Stimulated activated naive CD4-positive, alpha-beta T cell (primary cell): ENCODE measurements around the gene ANKRD63.

Experiments used
- DNase-seq, 6 experiments: peaks; one replicate each; lab custom pipeline; 2025; lab: John Stamatoyannopoulos, UW

ANKRD63 gene, protein sequence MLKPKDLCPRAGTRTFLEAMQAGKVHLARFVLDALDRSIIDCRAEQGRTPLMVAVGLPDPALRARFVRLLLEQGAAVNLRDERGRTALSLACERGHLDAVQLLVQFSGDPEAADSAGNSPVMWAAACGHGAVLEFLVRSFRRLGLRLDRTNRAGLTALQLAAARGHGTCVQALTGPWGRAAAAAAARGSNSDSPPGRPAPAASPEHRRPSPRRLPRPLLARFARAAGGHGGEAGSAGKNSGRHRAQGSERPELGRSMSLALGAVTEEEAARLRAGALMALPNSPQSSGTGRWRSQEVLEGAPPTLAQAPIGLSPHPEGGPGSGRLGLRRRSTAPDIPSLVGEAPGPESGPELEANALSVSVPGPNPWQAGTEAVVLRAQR

GRCh38 chr15:40282869-40283614, at the start of gene ANKRD63:
Gene ANKRD63, minus strand, starts transcription at chr15:40283064. Its CDS starts 478 bp downstream, at chr15:40282586.
- peak in 5 of 6 experiments; percentile 11 to 70 (median 49) for DNase-seq

DNA sequence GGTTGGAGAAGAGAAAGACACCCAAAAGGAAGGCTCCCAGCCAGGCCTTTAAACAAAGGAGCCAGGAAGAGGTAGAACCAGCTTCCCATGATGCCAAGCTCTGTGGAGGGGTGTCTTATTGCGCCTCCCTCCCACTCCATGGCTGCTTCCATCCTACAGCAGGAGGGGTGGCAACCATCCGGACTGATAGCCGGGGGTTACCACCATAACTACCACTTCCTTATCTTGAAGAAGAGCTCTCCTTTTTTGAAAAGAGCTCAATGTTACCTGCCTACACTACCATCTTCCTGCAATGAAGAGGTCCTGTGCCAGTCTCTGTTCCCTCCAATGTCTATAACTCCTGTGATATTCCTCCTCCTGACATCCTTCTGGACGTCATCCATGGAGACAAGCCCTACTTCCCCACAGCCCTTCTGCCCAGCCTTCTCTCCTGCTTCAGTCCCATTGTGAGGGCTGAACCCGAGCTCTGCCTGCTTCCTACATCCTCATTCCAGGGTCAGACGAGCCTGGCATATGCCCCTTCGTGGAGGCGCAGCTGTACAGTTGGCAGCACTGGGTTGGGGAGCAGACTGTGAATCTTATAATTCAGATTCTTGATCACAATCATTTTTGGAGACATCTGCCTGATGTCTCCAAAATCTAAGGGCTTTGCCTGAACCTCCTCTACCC, 49.4 kb upstream of the ANKRD63 start:
- no peak for DNase-seq

- DNase-seq = no peak
Observed at GRCh38 chr15:40331637-40332036, 48.8 kb upstream of the ANKRD63 start.

GRCh38 chr15:40331026-40331425, 48.2 kb upstream of the ANKRD63 start:
- no peak for DNase-seq

DNA sequence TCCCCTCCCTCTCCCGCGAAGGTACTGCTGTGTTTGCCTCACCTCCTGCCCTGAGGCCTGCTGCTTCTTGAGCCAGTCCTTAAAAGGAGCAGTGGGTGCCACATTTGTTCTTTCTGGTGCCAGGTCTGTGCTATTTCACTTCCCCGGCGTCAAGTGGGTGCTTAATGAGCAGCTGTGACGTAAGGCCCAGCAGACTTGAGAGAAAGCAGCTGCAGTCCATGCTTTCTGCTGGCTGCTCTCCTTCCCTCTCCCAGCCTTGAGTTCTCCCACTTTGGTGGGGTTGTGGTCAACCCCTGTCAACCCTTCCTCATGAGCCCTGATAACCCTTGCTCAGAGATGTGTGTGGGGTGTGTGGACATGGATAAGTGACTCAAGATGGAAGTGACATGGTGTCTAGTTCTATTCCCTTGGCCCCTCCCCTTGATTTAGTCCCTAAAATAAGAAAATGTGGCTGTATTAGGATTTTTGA, 47.5 kb upstream of the ANKRD63 start:
- DNase-seq = no peak

DNA sequence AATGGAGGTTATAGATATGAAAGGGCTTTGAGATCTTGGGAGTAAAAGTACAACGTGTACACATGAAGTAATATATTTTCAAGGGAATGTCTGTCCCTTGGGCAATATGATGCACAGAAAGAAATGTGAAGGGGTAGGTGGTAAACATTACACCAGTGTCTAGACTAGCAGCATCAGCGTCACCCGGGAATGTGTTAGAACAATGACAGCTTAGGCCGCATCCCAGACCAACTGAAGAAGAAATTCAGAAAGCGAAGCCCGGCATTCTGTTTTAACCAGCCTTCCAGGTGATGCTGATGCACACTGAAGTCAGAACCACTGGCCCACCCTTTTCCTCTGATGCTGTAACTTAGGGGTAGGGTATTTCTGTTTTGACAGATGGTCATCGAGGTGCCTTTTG, 46.9 kb upstream of the ANKRD63 start:
- no peak for DNase-seq

DNA sequence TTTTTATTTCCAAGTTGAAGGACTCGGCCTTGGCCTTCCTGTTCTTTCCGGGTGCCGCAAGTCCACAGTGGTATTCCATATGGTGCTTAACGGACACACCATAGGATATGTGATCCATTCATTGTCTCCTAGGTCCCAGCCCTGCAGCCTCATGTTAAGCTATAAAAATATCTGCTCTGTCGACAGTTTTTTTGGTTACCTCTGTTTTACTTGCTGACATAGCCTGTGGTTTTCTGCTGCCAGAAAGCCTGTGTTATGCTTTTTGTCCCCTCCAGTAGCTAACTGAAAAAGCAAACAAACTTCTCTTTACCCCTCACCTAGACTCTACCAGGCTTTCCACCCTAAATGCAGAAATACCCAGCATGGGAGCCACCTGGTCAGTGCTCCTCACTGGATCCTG, 45.9 kb upstream of the ANKRD63 start:
- DNase-seq = no peak

GRCh38 chr15:40328176-40328575, 45.3 kb upstream of the ANKRD63 start:
- no peak for DNase-seq

DNA sequence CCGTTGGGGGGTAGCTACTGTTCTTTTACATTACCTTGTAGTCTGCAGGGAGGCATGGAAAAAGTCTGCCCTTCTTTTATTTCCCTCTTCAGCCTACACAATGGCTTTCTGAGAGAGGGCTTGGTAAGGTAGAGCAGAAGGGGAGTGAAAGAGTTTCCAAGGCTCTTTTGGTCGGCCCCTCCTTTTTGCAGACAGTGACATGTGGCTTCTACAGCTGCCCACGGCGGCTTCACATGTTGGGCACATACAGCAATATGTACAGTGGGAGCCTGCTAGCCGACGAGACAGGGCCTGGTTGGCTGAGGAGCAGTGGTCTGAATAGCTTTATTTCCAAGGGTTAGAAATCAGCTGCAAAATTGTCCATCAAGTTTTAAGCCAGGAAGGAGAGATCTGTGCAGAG, 44.6 kb upstream of the ANKRD63 start:
- DNase-seq = no peak

GRCh38 chr15:40325700-40326099, 42.8 kb upstream of the ANKRD63 start:
- DNase-seq = no peak

- DNase-seq = no peak
Observed at GRCh38 chr15:40325188-40325587, 42.3 kb upstream of the ANKRD63 start.

DNA sequence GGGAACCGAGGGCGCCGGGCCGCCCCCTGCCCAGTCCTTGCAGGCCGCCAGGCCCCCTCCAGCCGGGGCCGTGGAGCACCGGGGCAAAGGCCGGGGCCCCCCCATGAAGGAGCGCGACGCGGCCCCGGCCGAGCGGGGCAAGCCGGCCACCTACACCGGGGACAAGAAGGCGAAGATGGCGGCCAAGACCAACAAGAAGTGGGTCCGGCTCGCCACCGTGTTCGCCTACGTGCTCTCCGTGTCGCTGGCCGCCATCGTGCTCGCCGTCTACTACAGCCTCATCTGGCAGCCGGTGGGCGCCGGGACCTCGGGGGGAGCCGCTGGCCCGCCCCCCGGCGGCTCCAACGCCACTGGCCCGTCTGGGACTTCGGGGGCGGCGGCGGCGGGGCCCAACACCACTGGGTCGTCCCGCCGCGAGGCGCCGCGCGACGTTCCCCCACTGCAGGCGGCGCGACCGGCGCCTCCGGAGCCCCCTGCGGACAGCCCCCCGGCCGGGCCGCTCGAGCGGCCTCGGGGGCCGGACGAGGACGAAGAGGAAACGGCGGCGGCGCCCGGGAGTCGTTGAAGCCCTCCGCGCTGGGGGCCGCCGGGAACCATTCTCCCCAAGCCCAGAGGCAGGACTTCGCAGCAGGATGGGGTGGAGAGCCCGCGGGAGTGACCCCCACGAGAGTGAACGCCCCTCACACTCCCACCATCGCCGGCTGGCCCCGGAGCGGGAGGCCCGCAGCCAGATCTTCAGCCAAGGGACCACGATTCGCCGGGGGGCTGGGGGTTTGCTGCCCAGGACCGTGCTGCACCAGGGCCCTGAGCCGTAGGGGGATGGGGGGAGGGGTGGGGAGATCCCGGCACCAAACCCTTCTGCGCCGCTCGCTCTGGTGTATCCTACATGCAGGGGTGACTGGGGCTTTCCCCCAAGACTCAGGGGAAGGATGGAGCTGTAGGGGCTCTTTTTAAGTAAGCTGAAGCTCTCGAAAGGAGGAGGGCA, 41.4 kb upstream of the ANKRD63 start:
- peak; percentile 9 to 31 (median 22) for DNase-seq

DNA sequence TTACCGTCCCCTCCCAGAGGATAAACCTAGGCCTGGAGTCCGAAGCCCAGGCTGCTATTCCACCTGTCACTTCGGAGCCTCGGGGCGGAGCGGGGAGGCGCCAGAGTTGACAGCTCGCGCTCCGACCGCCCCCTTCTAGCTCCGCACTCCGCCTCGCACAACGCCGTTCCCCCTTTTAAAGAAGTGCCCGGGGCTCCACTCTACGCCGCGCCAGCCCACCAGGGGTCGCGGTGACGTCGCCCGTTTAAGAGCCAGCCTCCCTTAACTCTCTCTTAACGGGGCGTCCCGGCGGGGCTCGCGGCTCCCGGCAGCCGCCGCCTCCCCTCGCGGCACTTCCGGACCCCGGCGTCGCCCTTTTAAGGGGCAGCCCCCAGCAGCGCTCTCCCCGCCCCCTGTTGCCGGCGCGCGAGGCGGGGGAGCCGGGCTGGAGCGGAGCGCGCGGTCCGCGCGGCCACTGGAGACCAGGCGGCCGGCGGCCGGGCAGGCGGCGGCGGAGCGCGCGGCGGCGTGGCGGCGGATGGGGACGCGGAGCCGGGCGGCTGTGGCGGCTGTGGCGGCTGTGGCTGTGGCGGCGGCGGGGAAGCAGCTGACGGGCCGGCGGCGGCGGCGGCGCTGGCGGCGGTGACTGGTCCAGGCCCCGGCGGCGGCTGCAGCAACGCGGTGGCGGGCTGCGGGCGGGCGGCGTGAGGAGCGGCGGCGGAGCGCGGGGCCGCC, 40.5 kb upstream of the ANKRD63 start, which contains the start of gene INAFM2:
TSS of gene INAFM2 (plus strand) at position 454 of the 714 bp plus-strand sequence. CDS start 364 bp downstream, outside the sequence.
- peak; percentile 83 to 89 (median 86) for DNase-seq

- DNase-seq = peak in 1 of 6 experiments; percentile 22
Observed at GRCh38 chr15:40322531-40323238, 39.8 kb upstream of the ANKRD63 start.

DNA sequence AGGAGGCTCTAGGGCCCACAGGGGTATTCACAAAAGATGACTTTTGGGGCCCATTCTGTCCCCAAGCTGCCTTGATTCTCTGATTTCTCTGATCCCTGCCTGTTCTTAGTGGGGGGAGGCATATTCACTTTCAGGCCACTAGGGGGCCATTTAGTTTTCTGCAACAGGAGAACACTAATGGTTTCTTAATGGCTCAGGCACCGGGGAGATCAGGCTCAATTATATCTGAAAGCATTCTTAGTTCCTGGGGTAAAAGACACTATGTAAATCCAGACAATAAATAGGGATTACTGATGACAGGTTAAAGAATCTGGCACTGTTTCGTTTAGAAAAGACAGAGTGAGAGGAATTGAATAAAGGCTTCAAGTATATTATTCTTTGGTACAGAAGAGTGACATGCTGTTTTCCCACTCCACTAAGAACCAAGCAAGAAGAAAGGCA, 38.1 kb upstream of the ANKRD63 start:
- peak; percentile 21 to 76 (median 50) for DNase-seq

DNA sequence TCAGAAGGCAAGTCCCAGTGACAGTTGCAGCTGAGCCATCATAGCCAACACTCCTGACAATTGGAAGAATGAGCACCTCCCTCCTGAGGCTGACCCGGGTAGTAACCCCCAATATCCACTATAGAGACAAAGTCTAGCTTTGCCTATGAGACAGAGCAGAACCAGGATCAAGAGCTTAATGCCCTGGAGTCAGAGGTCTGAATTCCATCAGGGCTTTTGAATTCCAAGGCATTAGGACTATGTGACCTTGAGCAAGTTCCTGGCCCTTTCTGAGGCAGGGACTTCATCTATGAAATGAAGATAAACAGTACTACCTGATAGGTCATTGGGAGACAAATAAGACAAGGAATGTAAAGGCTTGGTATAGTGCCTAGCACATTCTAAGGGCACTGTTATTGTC, 37.5 kb upstream of the ANKRD63 start:
- DNase-seq = no peak

GRCh38 chr15:40317580-40317979, 34.7 kb upstream of the ANKRD63 start:
- no peak for DNase-seq

DNA sequence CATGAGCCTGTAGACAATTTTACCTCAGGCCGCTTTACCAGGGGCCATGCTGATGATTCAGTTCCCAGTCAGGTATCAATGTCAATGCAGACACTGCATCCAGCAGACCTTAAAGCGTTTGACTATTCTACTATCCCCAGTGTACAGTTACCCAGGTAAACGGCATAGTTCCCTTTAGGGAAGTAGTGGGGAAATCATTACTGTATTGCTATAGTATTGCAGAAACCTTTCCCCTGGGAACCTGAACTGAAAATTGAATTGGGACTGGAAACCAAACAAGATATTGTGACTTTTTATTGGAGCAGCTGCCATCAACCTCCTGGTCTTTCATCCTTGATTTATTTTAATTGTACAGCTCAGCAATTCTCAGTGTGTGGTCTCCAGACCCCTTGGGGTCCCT, 34.1 kb upstream of the ANKRD63 start:
- DNase-seq = no peak

GRCh38 chr15:40314723-40315276, 31.9 kb upstream of the ANKRD63 start:
- DNase-seq = no peak
